Liver (tissue), 9 donors: Measurements from ENCODE around the gene UPF3A. TPM values are rescaled to one million over a fixed set of nuclear protein-coding genes. Genes with fewer than 3 reads are reported as not detected.

Experiments used
- DNase-seq: peaks from one replicate; pipeline ENCODE4 v3.0.0-alpha.2; 2017; ENCODE audit warnings: low spot score
- H3K27ac ChIP-seq, 2 donors: one replicate each; pipeline ENCODE4 v1.7.0; 2013; ENCODE audit warnings: inconsistent platforms in 2 of 2, low read length in 2 of 2, control low read depth in 1 of 2, low read depth in 1 of 2, mild to moderate bottlenecking in 1 of 2
- H3K27me3 ChIP-seq, 4 donors: one replicate each; pipeline versions ENCODE4 v1.6.1 to v1.7.0; 2013; ENCODE audit warnings: low read length in 3 of 4, inconsistent platforms in 1 of 4, mild to moderate bottlenecking in 1 of 4, moderate library complexity in 1 of 4; ENCODE audit not compliant: control insufficient read depth in 4 of 4, insufficient read depth in 4 of 4
- H3K36me3 ChIP-seq, 4 donors: one replicate each; pipeline versions ENCODE4 v1.6.1 to v1.7.0; 2013; ENCODE audit warnings: low read length in 3 of 4, mild to moderate bottlenecking in 3 of 4, low read depth in 1 of 4, moderate library complexity in 1 of 4; ENCODE audit not compliant: control insufficient read depth in 4 of 4, insufficient read depth in 3 of 4
- H3K4me1 ChIP-seq, 4 donors: one replicate each; pipeline versions ENCODE4 v1.6.1 to v1.7.0; 2013; ENCODE audit warnings: low read length in 3 of 4, mild to moderate bottlenecking in 3 of 4, moderate library complexity in 1 of 4; ENCODE audit not compliant: control insufficient read depth in 4 of 4, insufficient read depth in 4 of 4
- H3K4me3 ChIP-seq, 3 donors: one replicate each; pipeline versions ENCODE4 v1.6.1 to v1.7.0; 2013; ENCODE audit warnings: low read length in 3 of 3, control low read depth in 1 of 3, low read depth in 1 of 3, mild to moderate bottlenecking in 1 of 3
- H3K9ac ChIP-seq, 2 donors: one replicate each; pipeline ENCODE4 v1.7.0; 2013; ENCODE audit warnings: low read length in 2 of 2, mild to moderate bottlenecking in 2 of 2, moderate library complexity in 2 of 2, control low read depth in 1 of 2, low read depth in 1 of 2
- H3K9me3 ChIP-seq, 4 donors: one replicate each; pipeline versions ENCODE4 v1.6.1 to v1.7.0; 2013; ENCODE audit warnings: low read length in 3 of 4; ENCODE audit not compliant: control insufficient read depth in 4 of 4
- EGR1 ChIP-seq, 2 donors: IDR thresholded peaks; 2 replicates each; pipeline ENCODE4 v1.6.1; 2016 to 2018; ENCODE audit warnings: antibody characterized with exemption in 2 of 2, low read depth in 2 of 2
- FOXA1 ChIP-seq: IDR thresholded peaks from 2 replicates; pipeline ENCODE4 v1.6.1; 2016; ENCODE audit warnings: antibody characterized with exemption
- FOXA2 ChIP-seq: IDR thresholded peaks from 2 replicates; pipeline ENCODE4 v1.6.1; 2016; ENCODE audit warnings: antibody characterized with exemption
- GABPA ChIP-seq, 2 donors: IDR thresholded peaks in 1 of 2; conservative IDR thresholded peaks in 1 of 2; 2 replicates each; pipeline ENCODE4 v1.6.1; 2016; ENCODE audit warnings: antibody characterized with exemption in 2 of 2, mild to moderate bottlenecking in 1 of 2, moderate library complexity in 1 of 2
- HNF4A ChIP-seq, 2 donors: conservative IDR thresholded peaks; 2 replicates each; pipeline ENCODE4 v1.6.1; 2016; ENCODE audit warnings: antibody characterized with exemption in 2 of 2, mild to moderate bottlenecking in 2 of 2
- HNF4G ChIP-seq: IDR thresholded peaks from 2 replicates; pipeline ENCODE4 v1.6.1; 2016; ENCODE audit warnings: antibody characterized with exemption
- RAD21 ChIP-seq, 2 donors: IDR thresholded peaks; 2 replicates each; pipeline ENCODE4 v1.6.1; 2016; ENCODE audit warnings: antibody characterized with exemption in 2 of 2, mild to moderate bottlenecking in 2 of 2
- RXRA ChIP-seq, 2 donors: IDR thresholded peaks; 2 replicates each; pipeline ENCODE4 v1.6.1; 2017 to 2018; ENCODE audit warnings: antibody characterized with exemption in 2 of 2, mild to moderate bottlenecking in 1 of 2
- TAF1 ChIP-seq: conservative IDR thresholded peaks from 2 replicates; pipeline ENCODE4 v1.6.1; 2016; ENCODE audit warnings: antibody characterized with exemption, mild to moderate bottlenecking
- YY1 ChIP-seq: IDR thresholded peaks from 2 replicates; pipeline ENCODE4 v1.6.1; 2016; ENCODE audit warnings: antibody characterized with exemption, mild to moderate bottlenecking
- WGBS: extraction: QIAGEN DNeasy Blood & Tissue Kit; methylation state at CpG from one replicate; pipeline ENCODE4 v1.1.7; 2013; 5-methylcytosine and 5-hydroxymethylcytosine counted together
- polyA plus RNA-seq, 2 donors: library from polyadenylated mRNA; stranded (reverse) in 1 of 2; unstranded in 1 of 2; fragments of 200-250 nt in 1 of 2; fragments of >200 nt in 1 of 2; fragmentation: Nextera tagmentation in 1 of 2; extraction: Ambion mirVana in 1 of 2; gene quantifications; one replicate each; pipeline versions ENCODE4 v1.2.1 to v1.2.3, GENCODE V29; 2013 to 2015
- total RNA-seq, 2 donors: library from RNA; depleted of rRNA; stranded (reverse); fragments of >200 nt; gene quantifications; one replicate each; pipeline ENCODE4 v1.2.3, GENCODE V29; 2014
- TF ChIP-seq, protein P1 (sequence below): IDR thresholded peaks from 2 replicates; pipeline ENCODE4 v1.6.1; 2016; ENCODE audit warnings: antibody characterized with exemption
- TF ChIP-seq, protein P2 (sequence below): fragments of 150-350 bp; IDR thresholded peaks from 2 replicates; pipeline ENCODE4 v1.5.1; 2017; ENCODE audit warnings: improper control_type of control experiment, low read depth, low read length; ENCODE audit not compliant: missing input control
- TF ChIP-seq, protein P3 (sequence below): IDR thresholded peaks from 2 replicates; pipeline ENCODE4 v1.6.1; 2016; ENCODE audit warnings: antibody characterized with exemption
- TF ChIP-seq, protein P4 (sequence below): IDR thresholded peaks from 2 replicates; pipeline ENCODE4 v1.6.1; 2016; ENCODE audit warnings: antibody characterized with exemption
- donor health status: healthy.
- donor health status: healthy.
- donor health status: healthy.
- donor health status: healthy.
- donor health status: healthy.

UPF3A gene
- total and polyA plus RNA-seq, 4 donors: 11.0 to 26.5 (median 17.2) TPM

DNA sequence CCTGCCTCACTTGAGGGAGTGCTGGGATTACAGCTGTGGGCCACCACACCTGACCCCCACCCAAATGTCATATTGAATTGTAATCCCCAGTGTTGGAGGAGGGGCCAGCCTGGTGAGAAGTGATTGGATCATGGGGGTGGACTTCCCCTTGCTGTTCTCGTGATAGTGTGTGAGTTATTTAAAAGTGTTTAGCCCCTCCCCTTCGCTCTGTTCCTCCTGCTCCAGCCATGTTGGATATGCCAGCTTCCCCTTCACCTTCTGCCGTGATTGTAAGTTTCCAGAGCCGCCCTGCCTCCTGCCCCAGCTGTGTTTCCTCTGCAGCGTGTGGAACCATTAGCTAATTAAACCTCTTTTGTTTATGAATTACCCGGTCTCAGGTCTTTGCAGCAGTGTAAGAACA, 46.6 kb downstream of the UPF3A start:
- 86% methylated on average over 6 of the region's 6 CpGs for WGBS
- Histone ChIP-seq H3K27ac (no peak overlapping the region), H3K9ac (no peak overlapping the region), H3K36me3 (peaks cover 11 to 25% (median 20%) of the 10 kb centered on the region in 4 donors), H3K4me3 (no peak overlapping the region), H3K4me1 (peaks cover 0 to 10% (median 4%) of the 10 kb centered on the region in 4 donors), H3K9me3 (no peaks in the 10 kb centered on the region), H3K27me3 (no peaks in the 10 kb centered on the region)
- TF ChIP-seq FOXA1: no peak
- TF ChIP-seq, protein P1, sequence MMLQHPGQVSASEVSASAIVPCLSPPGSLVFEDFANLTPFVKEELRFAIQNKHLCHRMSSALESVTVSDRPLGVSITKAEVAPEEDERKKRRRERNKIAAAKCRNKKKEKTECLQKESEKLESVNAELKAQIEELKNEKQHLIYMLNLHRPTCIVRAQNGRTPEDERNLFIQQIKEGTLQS: no peak
- TF ChIP-seq HNF4G: no peak
- TF ChIP-seq, protein P2, sequence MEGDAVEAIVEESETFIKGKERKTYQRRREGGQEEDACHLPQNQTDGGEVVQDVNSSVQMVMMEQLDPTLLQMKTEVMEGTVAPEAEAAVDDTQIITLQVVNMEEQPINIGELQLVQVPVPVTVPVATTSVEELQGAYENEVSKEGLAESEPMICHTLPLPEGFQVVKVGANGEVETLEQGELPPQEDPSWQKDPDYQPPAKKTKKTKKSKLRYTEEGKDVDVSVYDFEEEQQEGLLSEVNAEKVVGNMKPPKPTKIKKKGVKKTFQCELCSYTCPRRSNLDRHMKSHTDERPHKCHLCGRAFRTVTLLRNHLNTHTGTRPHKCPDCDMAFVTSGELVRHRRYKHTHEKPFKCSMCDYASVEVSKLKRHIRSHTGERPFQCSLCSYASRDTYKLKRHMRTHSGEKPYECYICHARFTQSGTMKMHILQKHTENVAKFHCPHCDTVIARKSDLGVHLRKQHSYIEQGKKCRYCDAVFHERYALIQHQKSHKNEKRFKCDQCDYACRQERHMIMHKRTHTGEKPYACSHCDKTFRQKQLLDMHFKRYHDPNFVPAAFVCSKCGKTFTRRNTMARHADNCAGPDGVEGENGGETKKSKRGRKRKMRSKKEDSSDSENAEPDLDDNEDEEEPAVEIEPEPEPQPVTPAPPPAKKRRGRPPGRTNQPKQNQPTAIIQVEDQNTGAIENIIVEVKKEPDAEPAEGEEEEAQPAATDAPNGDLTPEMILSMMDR: no peak
- TF ChIP-seq RAD21 (IDR thresholded peaks at IDR 0.05): no peak
- TF ChIP-seq, protein P3, sequence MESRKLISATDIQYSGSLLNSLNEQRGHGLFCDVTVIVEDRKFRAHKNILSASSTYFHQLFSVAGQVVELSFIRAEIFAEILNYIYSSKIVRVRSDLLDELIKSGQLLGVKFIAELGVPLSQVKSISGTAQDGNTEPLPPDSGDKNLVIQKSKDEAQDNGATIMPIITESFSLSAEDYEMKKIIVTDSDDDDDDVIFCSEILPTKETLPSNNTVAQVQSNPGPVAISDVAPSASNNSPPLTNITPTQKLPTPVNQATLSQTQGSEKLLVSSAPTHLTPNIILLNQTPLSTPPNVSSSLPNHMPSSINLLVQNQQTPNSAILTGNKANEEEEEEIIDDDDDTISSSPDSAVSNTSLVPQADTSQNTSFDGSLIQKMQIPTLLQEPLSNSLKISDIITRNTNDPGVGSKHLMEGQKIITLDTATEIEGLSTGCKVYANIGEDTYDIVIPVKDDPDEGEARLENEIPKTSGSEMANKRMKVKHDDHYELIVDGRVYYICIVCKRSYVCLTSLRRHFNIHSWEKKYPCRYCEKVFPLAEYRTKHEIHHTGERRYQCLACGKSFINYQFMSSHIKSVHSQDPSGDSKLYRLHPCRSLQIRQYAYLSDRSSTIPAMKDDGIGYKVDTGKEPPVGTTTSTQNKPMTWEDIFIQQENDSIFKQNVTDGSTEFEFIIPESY: no peak
- no peak for TF ChIP-seq EGR1 (IDR thresholded peaks at IDR 0.05; ENCODE audit: low read depth in 2 of 2)
- no peak for TF ChIP-seq FOXA2
- DNase-seq: no peak

DNA sequence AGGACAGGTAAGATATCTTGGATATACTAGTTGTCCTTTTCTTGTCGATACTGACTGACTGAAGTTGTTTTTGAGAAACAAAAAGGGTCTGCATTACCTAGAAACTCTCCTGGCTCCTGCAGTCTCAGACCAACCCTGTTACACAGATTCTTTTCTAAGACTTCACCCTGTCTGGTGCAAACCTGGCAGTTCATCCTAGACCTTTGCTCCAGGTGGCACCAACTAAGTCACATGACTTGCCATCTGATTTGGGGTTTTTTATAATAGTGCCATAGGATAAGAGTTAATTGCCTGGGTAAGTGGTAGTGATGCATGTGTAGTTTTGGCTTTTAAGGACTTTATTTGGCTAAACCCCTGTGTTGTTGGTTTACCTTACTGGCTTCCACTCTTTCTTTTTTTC, 47.2 kb downstream of the UPF3A start:
- H3K4me3 ChIP-seq: no peak overlapping the region
- 88% methylated on average over 1 of the region's 1 CpG for WGBS
- no peak overlapping the region for H3K27ac ChIP-seq
- H3K36me3 ChIP-seq: peaks cover 11 to 20% (median 16%) of the 10 kb centered on the region in 4 donors
- H3K9me3 ChIP-seq: no peaks in the 10 kb centered on the region
- H3K9ac ChIP-seq: no peak overlapping the region
- TF ChIP-seq HNF4A (conservative IDR thresholded peaks at IDR 0.05): peak in 1 of 2 donors; percentile 54
- TF ChIP-seq GABPA (IDR thresholded peaks at IDR 0.05 in 1 of 2, conservative IDR thresholded peaks at IDR 0.05 in 1 of 2): no peak
- DNase-seq: no peak
- peaks cover 0 to 10% (median 4%) of the 10 kb centered on the region in 4 donors for H3K4me1 ChIP-seq
- no peaks in the 10 kb centered on the region for H3K27me3 ChIP-seq

DNA sequence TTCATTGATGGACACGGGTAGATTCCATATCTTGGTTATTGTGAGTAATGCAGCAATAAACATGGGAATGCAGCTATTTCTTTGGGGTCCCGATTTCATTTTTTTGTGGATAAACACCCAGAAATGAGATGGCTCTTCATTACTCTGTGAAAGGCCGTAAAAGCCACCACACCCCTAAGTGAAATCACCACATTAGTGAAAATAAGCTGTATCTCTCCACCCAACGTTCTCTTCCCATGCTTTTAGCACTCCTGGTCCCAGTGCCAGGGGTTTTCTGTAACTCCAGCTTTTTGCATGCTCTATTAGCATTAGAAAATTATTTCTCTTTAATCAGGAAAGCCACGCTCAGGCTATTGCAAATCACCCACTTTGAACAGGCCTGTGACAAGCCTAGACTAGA, 48.7 kb downstream of the UPF3A start:
- 91% methylated on average over 5 of the region's 5 CpGs for WGBS
- TF ChIP-seq, protein P3: no peak
- no peak for TF ChIP-seq YY1
- no peak for TF ChIP-seq RAD21 (IDR thresholded peaks at IDR 0.05)
- TF ChIP-seq, protein P2: no peak
- TF ChIP-seq TAF1: no peak
- TF ChIP-seq RXRA (IDR thresholded peaks at IDR 0.05): no peak
- TF ChIP-seq, protein P4, sequence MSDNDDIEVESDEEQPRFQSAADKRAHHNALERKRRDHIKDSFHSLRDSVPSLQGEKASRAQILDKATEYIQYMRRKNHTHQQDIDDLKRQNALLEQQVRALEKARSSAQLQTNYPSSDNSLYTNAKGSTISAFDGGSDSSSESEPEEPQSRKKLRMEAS: no peak
- TF ChIP-seq, protein P1: no peak

More for the DNA sequence above, 48.7 kb downstream of the UPF3A start:
- peaks cover 0 to 12% (median 5%) of the 10 kb centered on the region in 4 donors for H3K4me1 ChIP-seq
- no peaks in the 10 kb centered on the region for H3K9me3 ChIP-seq
- no peaks in the 10 kb centered on the region for H3K27me3 ChIP-seq
- H3K27ac ChIP-seq: no peak overlapping the region
- DNase-seq: no peak
- H3K36me3 ChIP-seq: peaks cover 2 to 9% (median 5%) of the 10 kb centered on the region in 4 donors
- no peak overlapping the region for H3K4me3 ChIP-seq
- no peak overlapping the region for H3K9ac ChIP-seq
